Choroid plexus epithelial cell (primary cell): ENCODE measurements around the gene PRKD3.

Source experiments
- DNase-seq: peaks from one replicate; pipeline ENCODE4 v3.0.0-alpha.2; 2010; ENCODE audit warnings: low read depth
- H3K4me3 ChIP-seq: 2 replicates; pipeline ENCODE4 v1.5.1; 2011; ENCODE audit warnings: low read depth, mild to moderate bottlenecking, control low read depth, low read length, moderate library complexity
- CTCF ChIP-seq: conservative IDR thresholded peaks from 2 replicates; pipeline ENCODE4 v1.5.1; 2011; ENCODE audit warnings: low read depth, mild to moderate bottlenecking, control low read depth, inconsistent platforms, low read length, moderate library complexity

Gene PRKD3

GRCh38 chr2:37323781-37324535 lies 675 bp downstream of the PRKD3 start:
- peak; percentile 47 for DNase-seq
- peak overlapping the region; percentile 69 for H3K4me3 ChIP-seq
- no peak for TF ChIP-seq CTCF

GRCh38 chr2:37323176-37323780 lies 1.4 kb downstream of the PRKD3 start:
- no peak for TF ChIP-seq CTCF
- peak; percentile 31 for DNase-seq

GRCh38 chr2:37322368-37322767 lies 2.3 kb downstream of the PRKD3 start:
- peak; percentile 75 for DNase-seq
- no peak overlapping the region for H3K4me3 ChIP-seq
- no peak for TF ChIP-seq CTCF

More at GRCh38 chr2:37323176-37323780, 1.4 kb downstream of the PRKD3 start:
- peak overlapping the region; percentile 69 for H3K4me3 ChIP-seq

GRCh38 chr2:37321029-37321682 lies 3.5 kb downstream of the PRKD3 start:
- H3K4me3 ChIP-seq: no peak overlapping the region
- DNase-seq: no peak
- TF ChIP-seq CTCF: no peak

GRCh38 chr2:37319754-37320609 lies 4.7 kb downstream of the PRKD3 start:
- TF ChIP-seq CTCF: no peak
- no peak overlapping the region for H3K4me3 ChIP-seq
- no peak for DNase-seq

- no peak overlapping the region for H3K4me3 ChIP-seq
- no peak for TF ChIP-seq CTCF
- DNase-seq: peak; percentile 92
These were observed 6.2 kb downstream of the PRKD3 start for GRCh38 chr2:37318401-37318800.
